BLaER1 treated with 17β-estradiol and CSF1 and Interleukin-3, amounts not matched to agents 10 nM and 100 nM (cell line): ENCODE results near the gene ZSCAN2.

Experiments
- H3K27ac ChIP-seq, 11 experiments: shearing (Covaris generic); formaldehyde crosslinking; 2 replicates each; pipeline ENCODE4 v1.8.1; 2022
- H3K27me3 ChIP-seq, 11 experiments: shearing (Covaris generic); formaldehyde crosslinking; 2 replicates each; pipeline ENCODE4 v1.8.1; 2022
- H3K36me3 ChIP-seq, 11 experiments: shearing (Covaris generic); formaldehyde crosslinking; 2 replicates each; pipeline ENCODE4 v1.8.1; 2022
- H3K4me1 ChIP-seq, 10 experiments: shearing (Covaris generic); formaldehyde crosslinking; 2 replicates each; pipeline ENCODE4 v1.8.1; 2022
- H3K4me2 ChIP-seq, 11 experiments: shearing (Covaris generic); formaldehyde crosslinking; 2 replicates each; pipeline ENCODE4 v1.8.1; 2022
- H3K4me3 ChIP-seq, 10 experiments: shearing (Covaris generic); formaldehyde crosslinking; 2 replicates each; pipeline ENCODE4 v1.8.1; 2022
- H3K9ac ChIP-seq, 11 experiments: shearing (Covaris generic); formaldehyde crosslinking; 2 replicates each; pipeline ENCODE4 v1.8.1; 2022
- H3K9me3 ChIP-seq, 11 experiments: shearing (Covaris generic); formaldehyde crosslinking; replicated peaks in 1 of 11; 2 replicates each; pipeline ENCODE4 v1.8.1; 2022
- H4K20me1 ChIP-seq, 11 experiments: shearing (Covaris generic); formaldehyde crosslinking; 2 replicates each; pipeline ENCODE4 v1.8.1; 2022
- Cebpa-rat ChIP-seq, 11 experiments: shearing (Covaris generic); IDR thresholded peaks; 2 replicates each; pipeline ENCODE4 v1.8.1; 2022

ZSCAN2 gene

DNA sequence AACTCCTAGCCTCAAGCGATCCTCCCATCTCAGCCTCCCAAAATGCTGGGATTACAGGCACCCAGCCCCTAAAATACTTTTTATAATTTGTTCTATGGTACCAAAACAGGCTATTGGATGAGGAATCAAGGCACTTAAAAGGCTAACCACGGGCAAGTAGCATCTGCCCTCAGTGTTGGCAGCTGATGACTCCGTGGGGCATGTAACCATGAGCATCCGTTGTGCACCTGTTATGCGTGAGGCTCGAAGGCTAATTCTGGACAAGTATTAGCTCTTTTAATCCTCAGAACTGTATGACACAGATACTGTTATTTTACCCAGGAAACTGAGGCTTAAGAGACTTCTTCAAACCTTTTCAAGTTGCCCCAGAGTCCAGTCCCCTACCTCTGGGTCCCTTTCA lies 43.0 kb downstream of the ZSCAN2 start:
- TF ChIP-seq Cebpa-rat (IDR thresholded peaks at IDR 0.05) = no peak
- H4K20me1 ChIP-seq = peaks cover 0 to 56% (median 14%) of the 10 kb centered on the region in 11 experiments; a peak in 12 of 22 replicates
- no peaks in the 10 kb centered on the region for H3K27me3 ChIP-seq
- no peaks in the 10 kb centered on the region for H3K9me3 ChIP-seq
- no peak overlapping the region for H3K4me2 ChIP-seq
- H3K9ac ChIP-seq = no peak overlapping the region
- peaks cover 98 to 100% (median 100%) of the 10 kb centered on the region in 11 experiments for H3K36me3 ChIP-seq
- H3K27ac ChIP-seq = no peak overlapping the region
- no peak overlapping the region for H3K4me3 ChIP-seq
- H3K4me1 ChIP-seq = peaks cover 0 to 16% (median 7%) of the 10 kb centered on the region in 10 experiments; a peak in 13 of 20 replicates

- no peaks in the 10 kb centered on the region for H3K9me3 ChIP-seq
- H3K9ac ChIP-seq = peak overlapping the region in 2 of 11 experiments; percentile 4 to 14; a peak in 1 of 22 replicates
- peaks cover 99 to 100% (median 100%) of the 10 kb centered on the region in 11 experiments for H3K36me3 ChIP-seq
- no peaks in the 10 kb centered on the region for H3K27me3 ChIP-seq
- 0 out of 22 replicates have a peak overlapping the region, but pooled peaks of 2 of the 11 experiments have one; percentile 0 to 30 for H3K27ac ChIP-seq
- no peak for TF ChIP-seq Cebpa-rat (IDR thresholded peaks at IDR 0.05)
- H3K4me2 ChIP-seq = no peak overlapping the region
- H4K20me1 ChIP-seq = peaks cover 0 to 48% (median 16%) of the 10 kb centered on the region in 11 experiments; a peak in 12 of 22 replicates
- no peak overlapping the region for H3K4me3 ChIP-seq
- peaks cover 0 to 17% (median 9%) of the 10 kb centered on the region in 10 experiments; a peak in 13 of 20 replicates for H3K4me1 ChIP-seq
Observed at GRCh38 chr15:84645496-84645895, 44.7 kb downstream of the ZSCAN2 start.

- Histone ChIP-seq H4K20me1 (peaks cover 0 to 48% (median 16%) of the 10 kb centered on the region in 11 experiments; a peak in 12 of 22 replicates), H3K9me3 (no peaks in the 10 kb centered on the region), H3K4me2 (no peak overlapping the region), H3K4me3 (no peak overlapping the region), H3K27ac (no peak overlapping the region), H3K9ac (no peak overlapping the region), H3K36me3 (peaks cover 99 to 100% (median 100%) of the 10 kb centered on the region in 11 experiments), H3K27me3 (no peaks in the 10 kb centered on the region), H3K4me1 (peaks cover 0 to 22% (median 10%) of the 10 kb centered on the region in 10 experiments; a peak in 14 of 20 replicates)
- TF ChIP-seq Cebpa-rat (IDR thresholded peaks at IDR 0.05) = no peak
Observed at GRCh38 chr15:84645997-84646396, 45.2 kb downstream of the ZSCAN2 start.

DNA sequence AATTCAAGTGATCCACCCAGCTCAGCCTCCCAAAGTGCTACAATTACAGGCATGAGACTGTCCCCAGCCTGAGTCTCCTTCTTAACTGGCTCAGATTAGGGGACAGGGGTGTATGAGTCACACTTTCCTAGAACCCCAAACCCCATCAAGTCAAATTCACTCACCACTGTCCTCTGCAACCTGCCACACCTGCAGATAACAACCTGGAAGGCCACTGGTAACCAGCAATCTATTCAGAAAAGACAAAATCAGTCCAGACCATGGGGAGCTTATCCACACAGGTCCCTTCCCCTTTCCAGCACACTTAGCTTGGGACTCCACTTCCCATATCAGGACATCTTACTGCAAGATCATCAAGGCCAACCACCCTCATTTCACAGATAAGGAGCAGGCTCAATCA lies 46.9 kb downstream of the ZSCAN2 start:
- Histone ChIP-seq H3K36me3 (peaks cover 96 to 100% (median 100%) of the 10 kb centered on the region in 11 experiments), H3K9ac (no peak overlapping the region), H3K27ac (no peak overlapping the region), H4K20me1 (peaks cover 0 to 48% (median 16%) of the 10 kb centered on the region in 11 experiments; a peak in 12 of 22 replicates), H3K4me3 (no peak overlapping the region), H3K4me1 (peaks cover 9 to 39% (median 22%) of the 10 kb centered on the region in 10 experiments), H3K9me3 (no peaks in the 10 kb centered on the region), H3K4me2 (no peak overlapping the region), H3K27me3 (no peaks in the 10 kb centered on the region)
- no peak for TF ChIP-seq Cebpa-rat (IDR thresholded peaks at IDR 0.05)

GRCh38 chr15:84648539-84648938 lies 47.7 kb downstream of the ZSCAN2 start:
- peaks cover 0 to 45% (median 16%) of the 10 kb centered on the region in 11 experiments; a peak in 11 of 22 replicates for H4K20me1 ChIP-seq
- no peak overlapping the region for H3K27ac ChIP-seq
- H3K9ac ChIP-seq = peak overlapping the region in 1 of 11 experiments; percentile 1; a peak in 1 of 22 replicates
- H3K4me1 ChIP-seq = peaks cover 12 to 47% (median 26%) of the 10 kb centered on the region in 10 experiments
- no peaks in the 10 kb centered on the region for H3K27me3 ChIP-seq
- no peak overlapping the region for H3K4me3 ChIP-seq
- peak overlapping the region in 4 of 11 experiments; percentile 6 to 26 (median 9); a peak in 3 of 22 replicates for H3K4me2 ChIP-seq
- peaks cover 89 to 96% (median 94%) of the 10 kb centered on the region in 11 experiments for H3K36me3 ChIP-seq
- no peak for TF ChIP-seq Cebpa-rat (IDR thresholded peaks at IDR 0.05)
- H3K9me3 ChIP-seq = no peaks in the 10 kb centered on the region

DNA sequence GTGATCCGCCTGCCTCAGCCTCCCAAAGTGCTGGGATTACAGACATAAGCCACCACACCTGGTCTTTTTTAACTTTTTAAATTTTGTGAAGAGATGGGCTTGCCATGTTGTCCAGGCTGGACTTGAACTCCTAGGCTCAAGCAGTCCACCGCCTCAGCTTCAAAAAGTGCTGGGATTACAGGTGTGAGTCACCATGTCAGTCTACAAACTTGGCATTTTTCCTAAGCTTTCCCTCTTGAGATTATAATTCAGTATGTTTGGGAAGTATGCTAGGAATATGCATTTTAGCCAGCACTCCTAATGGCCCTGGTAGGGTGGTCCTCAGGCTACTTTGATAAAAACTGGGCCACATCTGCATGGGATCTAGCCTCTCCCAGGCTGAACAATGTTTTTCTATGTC lies 48.9 kb downstream of the ZSCAN2 start:
- Histone ChIP-seq H3K4me2 (no peak overlapping the region), H3K27ac (no peak overlapping the region), H3K4me1 (peaks cover 15 to 50% (median 29%) of the 10 kb centered on the region in 10 experiments), H4K20me1 (peaks cover 0 to 33% (median 16%) of the 10 kb centered on the region in 11 experiments; a peak in 11 of 22 replicates), H3K9me3 (no peaks in the 10 kb centered on the region), H3K4me3 (no peak overlapping the region), H3K36me3 (peaks cover 77 to 85% (median 82%) of the 10 kb centered on the region in 11 experiments), H3K27me3 (no peaks in the 10 kb centered on the region), H3K9ac (no peak overlapping the region)
- no peak for TF ChIP-seq Cebpa-rat (IDR thresholded peaks at IDR 0.05)

DNA sequence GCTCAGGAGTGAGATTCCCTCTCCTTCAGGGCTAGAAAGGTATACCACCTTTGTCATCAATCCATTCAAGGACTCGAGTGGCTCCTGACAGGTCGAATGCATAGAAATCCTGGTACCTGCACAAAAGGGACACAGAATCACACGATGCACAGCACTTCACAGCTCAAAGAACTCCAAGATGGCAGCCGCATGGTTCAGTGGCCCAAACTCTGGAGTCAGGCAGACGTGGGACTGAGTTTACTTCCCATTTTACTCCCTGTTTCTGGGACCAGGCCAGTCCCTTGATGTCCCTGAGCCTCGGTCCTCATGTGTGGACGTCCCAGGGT lies 52.7 kb downstream of the ZSCAN2 start:
- Histone ChIP-seq H3K4me2 (peak overlapping the region; percentile 87 to 98 (median 93)), H3K27me3 (no peaks in the 10 kb centered on the region), H3K9me3 (no peaks in the 10 kb centered on the region), H3K9ac (peak overlapping the region; percentile 80 to 90 (median 88)), H3K4me1 (peaks cover 34 to 76% (median 59%) of the 10 kb centered on the region in 10 experiments), H3K27ac (peak overlapping the region; percentile 35 to 93 (median 87); a peak in 21 of 22 replicates), H3K4me3 (peak overlapping the region; percentile 64 to 78 (median 72)), H3K36me3 (peaks cover 39 to 46% (median 44%) of the 10 kb centered on the region in 11 experiments), H4K20me1 (peaks cover 0 to 10% (median 2%) of the 10 kb centered on the region in 11 experiments; a peak in 7 of 22 replicates)
- TF ChIP-seq Cebpa-rat (IDR thresholded peaks at IDR 0.05) = no peak

DNA sequence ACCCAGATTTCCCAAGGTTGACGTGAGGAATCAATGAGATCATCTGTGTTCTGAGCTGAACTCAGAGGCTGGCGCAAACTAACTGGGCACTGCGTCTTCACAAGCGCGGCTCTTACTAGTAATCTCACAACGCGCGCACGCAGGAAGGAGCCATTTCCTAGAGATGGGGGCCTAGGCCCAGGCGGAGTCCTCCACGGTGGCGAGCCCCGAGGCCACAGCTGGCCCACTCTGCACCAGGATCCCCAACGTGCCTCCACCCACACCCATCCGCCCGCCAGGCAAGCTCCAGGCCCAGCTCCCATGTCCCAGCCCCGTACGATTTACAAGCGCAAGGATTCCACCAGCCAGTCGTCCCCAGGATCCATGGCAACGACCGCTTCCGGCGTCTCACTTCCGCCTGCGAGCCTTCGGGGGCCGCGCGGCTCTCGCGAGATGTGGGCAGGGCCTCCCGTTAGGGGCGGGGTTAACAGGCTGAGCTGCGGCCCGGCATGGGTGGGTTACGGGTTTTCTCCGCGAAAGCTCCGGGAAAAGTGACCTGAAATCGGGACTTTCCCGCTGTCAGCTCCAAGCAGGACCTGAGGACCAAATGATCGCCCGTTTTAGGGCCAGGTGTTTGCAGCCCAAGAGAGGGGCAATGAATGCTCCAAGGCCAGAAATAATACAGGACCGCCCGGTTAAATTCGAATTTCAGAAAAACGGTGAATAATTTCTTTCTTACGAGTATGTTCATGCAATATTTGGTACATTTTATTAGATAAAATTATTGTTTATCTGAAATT lies 53.3 kb downstream of the ZSCAN2 start, which contains the start of gene WDR73:
Gene WDR73 (minus strand): TSS at position 374 of the 779 bp plus-strand sequence. CDS start 9 bp downstream, at position 365.
- H3K4me2 ChIP-seq = peak within 1 kb of the TSS; percentile 87 to 98 (median 93)
- peak within 1 kb of the TSS; percentile 35 to 93 (median 87); a peak in 21 of 22 replicates for H3K27ac ChIP-seq
- no peaks in the 10 kb centered on the region for H3K27me3 ChIP-seq
- peaks cover 40 to 76% (median 62%) of the 10 kb centered on the region in 10 experiments for H3K4me1 ChIP-seq
- H3K36me3 ChIP-seq = peaks cover 33 to 41% (median 38%) of the 10 kb centered on the region in 11 experiments
- peak within 1 kb of the TSS; percentile 80 to 90 (median 88) for H3K9ac ChIP-seq
- no peaks in the 10 kb centered on the region for H3K9me3 ChIP-seq
- H4K20me1 ChIP-seq = peaks cover 0 to 5% (median 0%) of the 10 kb centered on the region in 11 experiments; a peak in 2 of 22 replicates
- no peak for TF ChIP-seq Cebpa-rat (IDR thresholded peaks at IDR 0.05)
- peak within 1 kb of the TSS; percentile 64 to 78 (median 72) for H3K4me3 ChIP-seq
